GM18870 (cell line): ENCODE data around the gene GABPA.
A peak's percentile ranks its signal among the peaks of the same experiment; 100 is the strongest.
"Not testable (repeated sequence)": the region's sequence is repeated elsewhere in the genome, so short reads cannot be mapped to it uniquely, and the experiment has no call there.

Experiments
- ATAC-seq: cut with Tn5 transposase; IDR thresholded peaks from one replicate; pipeline ENCODE4 v1.9.1; 2021; ENCODE audit warnings: moderate library complexity; ENCODE audit not compliant: unreplicated experiment

GABPA gene

GRCh38 chr21:25737421-25737820, 2.6 kb downstream of the GABPA start:
- no peak for ATAC-seq

DNA sequence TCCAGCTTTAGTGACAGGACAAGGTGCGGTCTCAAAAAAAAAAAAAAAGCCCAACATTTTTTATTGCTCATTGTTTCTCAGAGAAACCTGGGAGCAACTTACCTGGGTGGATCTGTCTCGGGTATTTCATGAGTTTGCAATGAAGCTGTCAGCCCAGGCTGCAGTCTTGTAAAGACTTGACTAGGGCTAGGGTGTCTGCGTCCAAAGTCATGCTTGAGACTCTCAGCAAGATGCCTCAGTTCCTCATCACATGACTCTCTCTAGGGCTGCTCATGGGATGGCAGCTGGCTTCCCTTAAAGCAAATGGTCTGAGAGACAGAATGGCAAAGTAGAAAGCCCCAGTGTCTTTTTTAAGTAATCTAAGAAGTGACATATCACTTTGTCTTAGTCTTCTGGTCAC, 8.1 kb downstream of the GABPA start:
- no peak for ATAC-seq

GRCh38 chr21:25744854-25745253, 10.1 kb downstream of the GABPA start:
- ATAC-seq, result no peak

DNA sequence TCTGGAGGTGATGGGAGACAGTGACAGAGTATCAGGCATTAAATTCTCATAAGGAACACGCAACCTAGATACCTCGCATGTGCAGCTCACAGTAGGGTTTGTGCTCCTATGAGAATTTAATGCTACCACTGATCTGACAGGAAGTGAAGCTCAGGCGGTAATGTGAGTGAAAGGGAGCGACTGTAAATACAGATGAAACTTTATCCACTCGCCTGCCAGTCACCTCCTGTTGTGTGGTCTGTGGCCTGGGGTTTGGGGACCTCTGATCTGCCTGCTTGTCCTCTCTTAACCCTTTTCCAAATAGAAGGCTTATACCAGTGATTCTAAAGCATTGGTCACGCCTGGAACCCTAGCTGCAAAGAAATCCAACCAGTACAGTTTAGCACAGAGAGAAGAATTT, 15.3 kb downstream of the GABPA start:
- no peak for ATAC-seq

- no peak for ATAC-seq
Measured at GRCh38 chr21:25752416-25752815, 17.6 kb downstream of the GABPA start.

GRCh38 chr21:25756190-25756932, 21.6 kb downstream of the GABPA start:
- no peak for ATAC-seq

DNA sequence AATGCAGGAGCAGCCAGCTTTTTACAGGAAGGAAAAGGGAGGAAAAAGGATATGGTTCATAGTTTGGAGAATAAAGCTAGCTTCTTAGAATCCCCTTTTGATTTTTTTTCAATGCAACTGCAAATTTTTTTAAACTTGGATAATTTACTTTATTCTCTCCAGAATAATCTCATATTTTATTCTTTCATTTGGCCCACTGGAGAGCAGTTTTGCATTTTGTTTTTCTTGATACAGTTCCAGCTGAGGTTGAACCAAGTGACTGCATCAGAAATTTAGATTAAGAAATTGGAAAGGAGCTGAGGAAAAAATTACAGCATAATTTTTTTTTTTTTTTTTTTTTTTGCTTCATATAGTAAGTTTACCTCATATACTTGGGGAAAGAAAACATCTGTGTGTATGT, 22.8 kb downstream of the GABPA start:
- no peak for ATAC-seq

DNA sequence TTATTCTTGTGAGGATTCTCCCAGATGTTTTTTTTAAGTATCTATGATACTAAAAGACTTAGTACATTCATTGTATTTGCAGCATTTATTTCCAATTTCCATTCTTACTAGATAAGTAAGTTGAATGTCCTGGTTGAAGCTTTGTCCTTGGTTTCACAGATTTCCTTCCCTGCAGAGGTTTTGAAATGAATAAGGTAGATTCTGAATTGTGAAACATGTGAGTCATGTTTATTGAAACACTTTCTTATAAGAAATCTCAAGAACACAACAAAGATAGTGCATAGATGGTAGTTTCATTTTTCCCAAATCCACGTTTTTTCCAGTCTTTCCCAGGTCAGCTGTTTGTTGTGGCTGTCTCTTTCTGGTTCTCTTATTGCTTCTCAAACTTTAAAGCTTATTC, 24.8 kb downstream of the GABPA start:
- no peak for ATAC-seq

GRCh38 chr21:25760061-25760460, 25.3 kb downstream of the GABPA start:
- ATAC-seq, result no peak

DNA sequence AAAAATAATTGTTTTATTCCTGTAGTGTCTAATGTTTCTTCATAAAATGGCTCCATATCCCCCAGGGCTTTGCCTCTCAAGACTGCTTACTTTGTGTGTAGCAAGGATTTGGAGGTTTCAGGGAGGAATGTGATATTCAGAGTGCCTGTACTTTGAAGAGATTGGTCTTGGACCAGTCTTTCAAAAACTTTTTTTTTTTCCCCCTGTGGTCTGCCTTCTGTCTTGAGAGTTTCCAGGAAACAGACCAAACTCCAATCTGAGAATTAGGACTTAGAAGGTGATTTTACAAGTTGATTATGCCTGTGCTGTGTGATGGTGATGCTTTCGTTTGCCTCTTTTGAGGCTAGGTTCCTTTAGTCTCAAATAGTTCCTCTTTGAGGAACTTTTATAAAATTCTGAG, 25.9 kb downstream of the GABPA start:
- ATAC-seq, result no peak

- no peak for ATAC-seq
Measured at GRCh38 chr21:25764065-25764464, 29.3 kb downstream of the GABPA start.

DNA sequence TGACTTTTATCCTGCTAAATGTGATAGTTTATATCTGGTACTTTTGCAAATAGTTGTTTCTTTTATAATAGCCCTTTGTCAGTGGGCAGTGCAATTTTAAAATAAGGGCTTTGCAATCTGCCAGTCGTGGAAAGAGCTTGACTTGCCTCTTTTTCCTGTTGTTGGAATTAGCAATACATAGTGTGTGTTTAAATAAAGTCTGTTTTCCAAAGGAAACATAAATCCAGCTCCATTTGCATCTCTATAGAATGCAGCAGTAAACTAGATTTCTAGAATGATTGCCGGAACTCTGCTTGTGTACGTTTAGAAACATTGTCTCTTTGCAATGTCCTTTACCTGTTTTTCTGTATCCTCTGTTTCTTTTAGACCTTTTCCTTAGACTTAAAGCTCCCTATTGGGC, 33.1 kb downstream of the GABPA start:
- no peak for ATAC-seq

DNA sequence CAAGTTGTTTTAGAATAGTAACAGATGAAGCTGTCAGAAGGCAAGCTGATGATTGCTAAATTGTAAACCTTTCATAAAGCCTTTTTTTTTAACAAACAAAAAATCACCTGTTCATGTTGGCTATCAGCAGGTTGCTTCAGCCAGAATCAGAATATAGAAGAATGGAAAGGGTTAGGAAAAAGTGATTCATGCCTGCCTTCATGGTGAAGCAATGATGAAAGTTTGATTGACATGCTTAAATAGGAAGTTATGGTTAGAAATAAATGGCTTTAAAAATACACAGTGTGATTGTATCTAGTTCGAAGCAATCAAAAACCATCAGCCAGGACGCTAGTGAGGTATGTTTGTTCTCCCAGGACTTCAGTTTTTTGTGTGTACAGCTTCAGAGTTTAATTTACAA, 37.9 kb downstream of the GABPA start:
- no peak for ATAC-seq

DNA sequence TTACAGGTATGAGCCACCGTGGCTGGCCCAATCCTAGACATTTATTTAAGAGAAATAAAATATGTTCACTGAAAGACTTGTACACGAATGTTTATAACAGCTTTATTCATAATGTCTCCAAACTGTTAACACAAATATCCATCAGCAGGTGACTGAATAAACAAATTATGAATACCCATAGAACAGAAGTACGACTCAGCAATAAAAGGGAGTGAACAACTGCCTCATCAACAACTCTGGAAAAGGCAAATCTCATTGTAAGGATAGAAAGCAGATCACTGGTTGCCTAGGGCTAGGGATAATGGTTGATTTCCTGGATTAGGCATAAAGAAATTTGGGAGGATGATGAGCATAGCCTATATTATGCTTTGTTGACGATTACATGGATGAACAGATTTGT, 41.7 kb downstream of the GABPA start:
- no peak for ATAC-seq

DNA sequence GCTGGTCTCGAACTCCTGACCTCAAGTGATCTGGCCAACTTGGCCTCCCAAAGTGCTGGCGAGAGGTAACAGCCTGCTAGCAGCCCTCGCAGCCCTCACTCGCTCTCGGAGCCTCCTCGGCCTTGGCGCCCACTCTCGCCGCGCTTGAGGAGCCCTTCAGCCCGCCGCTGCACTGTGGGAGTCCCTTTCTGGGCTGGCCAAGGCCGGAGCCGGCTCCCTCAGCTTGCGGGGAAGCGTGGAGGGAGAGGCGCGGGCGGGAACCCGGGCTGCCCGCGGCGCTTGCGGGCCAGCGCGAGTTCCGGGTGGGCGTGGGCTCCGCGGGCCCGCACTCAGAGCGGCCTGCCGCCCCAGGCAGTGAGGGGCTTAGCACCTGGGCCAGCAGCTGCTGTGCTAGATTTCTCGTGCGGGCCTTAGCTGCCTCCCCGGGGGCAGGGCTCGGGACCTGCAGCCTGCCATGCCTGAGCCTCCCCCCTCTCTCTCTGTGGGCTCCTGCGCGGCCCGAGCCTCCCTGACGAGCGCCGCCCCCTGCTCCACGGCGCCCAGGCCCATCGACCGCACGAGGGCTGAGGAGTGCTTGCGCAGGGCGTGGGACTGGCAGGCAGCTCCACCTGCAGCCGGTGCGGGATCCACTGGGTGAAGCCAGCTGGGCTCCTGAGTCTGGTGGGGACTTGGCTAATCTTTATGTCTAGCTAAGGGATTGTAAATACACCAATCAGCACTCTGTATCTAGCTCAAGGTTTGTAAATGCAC, 43.5 kb downstream of the GABPA start:
- ATAC-seq, result not testable (repeated sequence)

DNA sequence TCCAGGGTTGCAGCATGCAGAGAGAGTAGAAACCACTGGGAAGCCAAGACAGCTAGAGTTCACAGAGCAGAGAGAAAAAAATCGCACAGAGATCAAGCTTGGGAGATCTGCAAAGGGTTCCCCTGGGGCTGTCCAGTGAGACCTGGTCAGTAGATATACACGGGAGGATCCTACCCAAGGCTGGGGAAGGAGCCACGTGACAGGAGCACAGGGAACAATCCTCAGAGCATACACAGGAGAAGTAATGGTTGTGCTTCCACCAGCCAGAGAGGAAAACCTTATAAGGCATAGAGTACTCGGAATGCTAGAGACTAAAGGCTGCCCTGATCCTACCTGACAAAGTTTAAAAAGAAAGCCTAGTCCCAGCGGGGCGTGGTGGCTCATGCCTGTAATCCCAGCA, 53.9 kb downstream of the GABPA start:
- ATAC-seq, result no peak

DNA sequence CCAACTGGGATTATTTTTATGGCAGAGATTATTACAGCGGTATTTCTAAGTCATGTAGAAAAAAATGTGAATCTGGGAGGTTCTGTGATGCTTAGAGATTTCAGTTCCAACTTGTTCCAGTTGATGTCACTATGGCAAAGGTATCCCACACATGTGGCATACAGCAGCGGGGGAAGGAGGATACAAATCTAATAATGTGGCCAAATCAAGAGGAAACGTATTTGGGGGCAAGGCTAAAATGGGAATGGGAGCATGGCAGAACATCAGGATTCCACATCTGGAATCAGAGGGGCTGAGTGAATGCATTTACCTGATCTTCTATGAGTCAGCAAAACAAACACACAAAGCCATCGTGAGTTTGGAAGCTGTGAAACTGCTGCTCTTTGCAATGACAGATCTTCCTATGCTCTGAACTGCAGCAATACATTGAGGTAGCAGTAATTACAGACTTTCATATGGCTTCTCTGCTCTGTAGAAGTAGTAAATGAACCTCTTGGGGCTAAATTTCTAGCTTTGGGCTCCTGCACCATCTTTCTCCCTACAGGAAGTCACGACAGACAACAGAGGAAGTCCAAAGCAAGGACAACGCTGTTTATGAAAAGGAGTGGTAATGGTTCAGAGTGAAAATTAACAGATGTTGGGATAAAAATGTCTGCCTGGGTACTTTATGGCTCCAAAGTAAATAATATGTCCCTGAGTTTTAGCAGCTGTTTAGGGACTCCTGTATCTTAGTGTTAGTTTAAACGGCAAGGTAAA, 55.5 kb downstream of the GABPA start:
- peak; percentile 68 for ATAC-seq

GRCh38 chr21:25790878-25791204, 56.1 kb downstream of the GABPA start:
- no peak for ATAC-seq

DNA sequence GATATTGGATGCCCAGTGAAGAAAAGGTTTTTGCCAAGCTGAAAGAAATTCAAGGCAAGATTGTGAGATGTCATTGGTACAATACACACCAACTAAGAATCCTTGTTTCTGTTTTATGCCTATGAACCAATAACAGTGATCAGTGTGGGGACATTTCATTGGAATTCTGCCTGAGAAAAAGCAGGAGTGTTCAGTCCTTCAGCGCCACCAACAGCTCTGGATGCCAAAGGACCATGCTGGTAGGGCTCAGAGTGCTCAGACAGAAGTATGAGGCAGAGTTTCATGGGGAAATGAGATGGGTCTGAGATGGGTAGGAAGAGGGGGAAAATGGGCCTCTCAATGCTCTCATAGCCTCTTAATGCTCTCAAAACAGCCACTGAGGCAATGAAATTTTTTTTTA, 56.5 kb downstream of the GABPA start:
- ATAC-seq, result no peak

- peak; percentile 99 for ATAC-seq
Measured at GRCh38 chr21:25801217-25802014, 66.6 kb downstream of the GABPA start.

GRCh38 chr21:25806060-25806459, 71.3 kb downstream of the GABPA start:
- no peak for ATAC-seq
